Stimulated activated CD4-positive, alpha-beta T cell treated with anti-CD3 and anti-CD28 coated beads, TNF-alpha, amount 100 ng/mL, for 48 hours (primary cell): ENCODE measurements around the gene ST8SIA1.

Experiments used
- DNase-seq, 3 donors: peaks; one replicate each; pipeline ENCODE4 v3.0.0-alpha.2; 2020; ENCODE audit warnings: low read depth in 3 of 3

ST8SIA1 gene

DNA sequence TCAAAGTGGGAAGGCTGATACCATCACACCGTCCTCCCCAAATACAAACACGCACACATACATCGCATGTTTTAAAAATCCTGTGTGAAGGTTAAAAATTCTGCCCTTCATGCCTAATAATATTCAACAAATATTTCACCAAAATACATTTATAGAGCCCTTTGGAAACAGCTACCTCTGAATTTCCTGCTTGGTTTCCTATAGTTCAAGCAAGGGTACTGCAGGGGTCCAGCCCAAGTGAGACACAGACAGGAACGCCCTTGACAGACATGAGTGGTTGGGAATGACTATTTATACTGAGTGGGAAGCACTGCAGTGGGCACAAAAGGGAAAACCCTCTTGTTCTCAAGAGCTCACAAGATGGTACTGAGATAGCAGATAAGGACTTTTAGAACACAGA is 51.0 kb downstream of the ST8SIA1 start:
- no peak for DNase-seq

- no peak for DNase-seq
Measured at GRCh38 chr12:22283006-22283506, 51.5 kb downstream of the ST8SIA1 start.

- no peak for DNase-seq
Measured at GRCh38 chr12:22282283-22282682, 52.2 kb downstream of the ST8SIA1 start.

GRCh38 chr12:22276867-22277266 is 57.6 kb downstream of the ST8SIA1 start:
- no peak for DNase-seq

DNA sequence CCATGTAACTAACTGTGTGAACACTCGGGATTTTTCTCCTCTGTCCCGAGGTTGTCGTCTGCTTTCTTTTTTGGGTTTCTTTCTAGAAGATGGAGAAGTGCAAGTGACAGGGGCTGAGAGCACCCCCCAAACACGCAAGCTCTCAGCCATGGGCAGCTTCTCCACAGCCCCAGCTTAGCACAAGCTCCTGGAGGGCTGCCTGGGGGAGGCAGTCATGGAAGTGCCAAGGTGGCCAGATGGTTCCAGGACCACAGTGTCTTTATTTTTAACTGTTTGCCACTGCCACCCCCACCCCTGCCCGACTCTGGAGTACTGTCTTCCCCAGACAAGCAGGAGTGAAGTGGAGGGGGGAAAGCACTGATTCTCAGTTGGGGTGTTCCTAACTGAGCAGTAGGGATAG is 58.2 kb downstream of the ST8SIA1 start:
- no peak for DNase-seq

GRCh38 chr12:22275843-22276242 is 58.7 kb downstream of the ST8SIA1 start:
- no peak for DNase-seq

GRCh38 chr12:22272335-22273151 is 62.0 kb downstream of the ST8SIA1 start:
- DNase-seq: no peak

DNA sequence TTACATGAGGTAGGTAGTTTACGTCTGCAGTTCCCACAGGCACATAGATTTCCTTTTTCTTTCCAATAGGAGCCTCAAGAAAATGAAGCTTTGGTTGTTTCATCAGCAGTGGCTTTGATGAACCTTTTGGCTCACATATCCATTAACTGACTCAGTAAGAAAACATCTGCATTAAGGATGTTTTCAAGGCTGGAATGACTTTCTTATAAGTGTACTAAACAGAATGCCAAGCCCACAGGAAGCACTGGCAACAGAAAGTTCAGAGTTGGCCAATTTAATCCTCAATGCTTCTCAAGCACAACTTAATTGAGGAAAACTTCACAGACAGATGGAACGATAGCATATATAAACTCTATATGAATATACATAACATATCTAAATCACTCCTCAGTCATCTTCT is 63.5 kb downstream of the ST8SIA1 start:
- DNase-seq: no peak

DNA sequence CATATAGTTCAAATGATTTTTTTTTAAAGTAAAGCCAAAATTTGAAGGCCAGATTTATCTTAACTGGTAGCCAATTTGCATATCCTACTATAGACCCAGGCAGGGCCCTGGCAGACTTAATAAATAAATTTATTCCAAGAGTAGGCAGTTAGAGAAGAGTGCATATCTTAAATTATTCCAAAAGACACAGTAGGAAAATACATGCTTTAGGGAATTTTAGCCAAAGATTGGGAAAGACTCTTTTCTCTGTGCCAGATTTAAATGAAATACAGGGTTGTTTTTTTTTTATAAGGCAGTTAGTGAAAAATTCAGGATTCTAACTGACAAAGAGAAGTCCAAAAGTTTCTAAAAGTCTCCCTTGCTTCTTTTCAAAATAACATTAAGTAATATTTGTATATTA is 65.5 kb downstream of the ST8SIA1 start:
- DNase-seq: no peak

- no peak for DNase-seq
Measured at GRCh38 chr12:22268406-22268805, 66.1 kb downstream of the ST8SIA1 start.

DNA sequence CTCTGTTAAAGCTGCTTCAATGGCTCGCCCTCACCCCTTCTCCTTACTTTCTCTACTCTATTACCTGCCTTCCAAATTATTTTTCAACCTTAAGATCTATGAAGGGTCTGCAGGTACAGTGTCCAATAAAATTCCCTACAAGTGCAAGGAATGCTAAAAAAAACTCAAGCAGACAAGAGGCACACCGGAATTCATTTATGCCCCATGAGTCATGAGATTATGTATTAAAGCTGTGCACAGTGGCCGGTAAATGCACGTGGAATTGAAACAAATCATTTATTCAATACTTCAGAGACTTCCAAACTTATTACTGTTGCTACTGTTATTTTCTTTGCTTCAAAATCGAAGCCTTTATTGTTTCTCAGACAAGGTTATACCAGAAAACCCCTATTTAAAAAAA is 68.4 kb downstream of the ST8SIA1 start:
- no peak for DNase-seq

- no peak for DNase-seq
Measured at GRCh38 chr12:22264380-22264779, 70.1 kb downstream of the ST8SIA1 start.

DNA sequence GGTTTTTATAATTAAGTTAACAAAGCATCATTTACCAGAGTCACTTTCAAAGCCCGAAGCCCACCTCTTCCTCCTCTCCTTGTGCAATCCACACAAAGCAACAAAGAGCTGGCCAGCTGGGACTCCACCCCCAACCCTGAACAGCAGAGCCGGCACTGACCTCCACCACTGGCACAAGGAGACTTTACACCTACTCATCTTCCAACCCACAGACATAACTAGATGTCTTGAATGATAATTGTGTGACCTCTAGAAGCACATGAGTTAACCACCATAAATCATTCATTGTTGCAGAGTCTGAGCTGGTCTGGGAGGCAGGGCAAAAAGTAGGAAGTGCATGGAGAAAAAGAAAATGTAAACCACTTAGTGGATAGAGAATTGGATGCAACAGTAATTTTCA is 72.2 kb downstream of the ST8SIA1 start:
- DNase-seq: no peak

DNA sequence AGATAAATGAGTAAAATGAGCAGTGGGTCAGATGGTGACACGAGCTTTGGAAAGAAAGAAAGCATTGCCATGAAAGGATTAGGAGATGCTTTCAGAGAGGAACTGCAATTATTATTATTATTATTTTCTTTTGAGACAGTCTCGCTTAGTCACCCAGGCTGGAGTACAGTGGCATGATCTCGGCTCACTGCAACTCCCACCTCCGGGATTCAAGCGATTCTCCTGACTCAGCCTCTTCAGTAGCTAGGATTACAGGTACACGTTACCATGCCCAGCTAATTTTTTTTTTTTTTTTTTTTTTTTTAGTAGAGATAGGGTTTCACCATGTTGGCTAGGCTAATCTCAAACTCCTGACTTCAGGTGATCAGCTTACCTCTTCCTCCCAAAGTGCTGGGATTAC is 77.4 kb downstream of the ST8SIA1 start:
- no peak for DNase-seq

DNA sequence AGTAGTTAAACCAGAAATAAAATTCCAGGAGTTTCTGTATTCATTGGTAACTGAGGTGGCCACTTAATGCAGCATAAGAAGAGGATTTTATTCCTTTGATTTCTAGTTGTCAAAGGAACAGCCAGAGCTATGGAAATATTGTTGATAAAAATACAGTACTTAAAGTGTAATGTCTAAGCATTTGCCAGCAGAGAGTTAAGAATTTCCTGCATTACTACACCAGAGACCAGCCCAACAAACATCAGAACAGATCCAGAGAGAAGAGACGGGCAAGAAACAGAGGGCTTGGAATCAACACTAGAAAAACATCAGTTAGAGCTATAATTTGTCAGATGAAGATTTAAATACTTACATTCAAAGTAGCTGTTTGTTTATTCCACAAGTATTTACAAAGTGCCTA is 77.9 kb downstream of the ST8SIA1 start:
- DNase-seq: no peak

- DNase-seq: no peak
Measured at GRCh38 chr12:22256041-22256441, 78.5 kb downstream of the ST8SIA1 start.

DNA sequence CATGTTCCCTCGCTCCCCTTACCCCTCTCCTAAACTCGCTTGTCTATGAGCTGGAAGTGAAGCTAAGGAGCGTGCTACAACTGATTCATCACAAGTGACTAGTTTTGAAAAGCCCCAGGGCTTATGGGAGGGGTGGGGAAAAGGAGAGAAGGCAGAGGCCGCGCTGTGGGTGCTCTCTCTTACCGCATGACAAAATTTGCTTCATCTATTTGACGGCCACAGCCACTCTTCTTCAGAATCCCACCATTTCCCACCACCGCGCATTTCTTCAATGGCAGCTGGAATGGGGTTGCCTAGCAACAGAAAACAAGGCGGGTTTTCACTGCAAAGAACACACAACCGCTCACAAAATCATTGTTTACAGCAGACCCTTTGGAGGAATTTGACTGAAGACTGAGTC is 79.4 kb downstream of the ST8SIA1 start:
- no peak for DNase-seq

- DNase-seq: no peak
Measured at GRCh38 chr12:22254478-22254877, 80.0 kb downstream of the ST8SIA1 start.

DNA sequence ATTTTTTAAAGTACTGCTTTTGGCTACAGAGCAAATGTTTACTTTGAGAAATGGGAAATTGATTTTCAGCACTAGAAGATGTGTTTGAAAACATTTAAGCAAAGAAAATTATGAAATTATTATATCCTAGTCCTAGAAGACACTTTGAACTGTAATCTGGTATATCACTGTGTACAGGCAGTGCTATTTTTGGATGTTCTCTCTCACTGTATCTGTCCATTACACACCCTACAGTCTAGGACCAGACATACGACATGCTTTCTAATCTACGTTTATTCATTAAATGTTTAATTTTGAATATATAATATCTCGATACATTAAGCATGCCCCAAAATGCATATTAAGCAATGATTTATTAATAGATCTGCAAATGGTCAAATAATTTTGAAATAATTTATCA is 82.5 kb downstream of the ST8SIA1 start:
- DNase-seq: no peak

DNA sequence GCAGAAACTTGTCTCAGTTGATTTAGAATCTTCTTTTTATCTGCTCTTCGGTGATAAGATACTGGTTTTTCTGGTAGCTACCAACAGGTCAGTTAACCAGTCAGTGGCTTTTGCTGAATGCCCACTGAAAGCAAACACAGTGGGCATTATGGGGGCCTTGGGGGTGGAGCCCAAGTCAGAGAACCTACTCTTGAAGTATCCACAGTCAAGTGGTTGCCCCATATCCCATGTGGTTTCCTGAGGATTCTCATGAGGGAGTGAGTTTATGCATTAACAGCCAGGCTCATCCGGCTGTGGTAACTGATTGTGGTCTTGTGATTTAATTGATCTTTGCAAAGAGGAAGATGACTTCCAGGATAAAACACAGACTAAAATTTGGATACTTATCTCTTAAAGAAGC is 83.7 kb downstream of the ST8SIA1 start:
- DNase-seq: no peak

DNA sequence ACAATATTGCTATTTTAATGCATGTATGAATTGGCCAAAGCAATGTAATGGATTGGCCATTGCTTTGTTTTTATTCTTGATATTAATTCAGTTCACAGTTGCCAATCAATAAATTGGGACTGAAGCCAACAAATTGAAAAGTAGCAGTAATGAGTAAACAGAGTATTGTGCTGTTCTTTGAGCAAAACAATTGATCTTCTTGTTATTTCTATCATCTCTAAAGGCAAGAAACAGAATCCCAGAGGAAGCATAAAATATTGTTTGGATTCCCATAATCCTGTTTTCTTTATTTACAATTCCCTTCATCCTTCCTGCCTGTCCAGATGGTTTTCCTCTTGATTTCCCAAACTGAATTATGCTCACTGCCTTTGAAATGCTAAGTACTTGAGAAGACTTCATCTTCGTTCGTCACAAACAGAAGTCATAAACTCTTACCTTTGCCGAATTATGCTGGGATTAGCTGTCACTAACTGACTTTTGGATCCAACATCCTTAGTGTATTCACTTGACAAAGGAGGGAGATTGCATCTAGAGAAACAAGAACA is 85.9 kb downstream of the ST8SIA1 start:
- no peak for DNase-seq

GRCh38 chr12:22248121-22248520 is 86.4 kb downstream of the ST8SIA1 start:
- DNase-seq: no peak

GRCh38 chr12:22246217-22246846 is 88.2 kb downstream of the ST8SIA1 start:
- no peak for DNase-seq
